Fibroblast of lung (primary cell): Measurements from ENCODE around the gene CSRP1. TPM values are rescaled to one million over a fixed set of nuclear protein-coding genes. Genes with fewer than 3 reads are reported as not detected.

Experiments used
- DNase-seq, 2 donors: peaks; one replicate each; pipeline versions ENCODE4 v3.0.0 to v3.0.0-alpha.2; 2010; ENCODE audit warnings: low read depth in 2 of 2
- H2AFZ ChIP-seq: 2 replicates; pipeline ENCODE4 v1.5.1; 2012; ENCODE audit warnings: low read length, control low read depth, inconsistent platforms
- H3K27ac ChIP-seq: 2 replicates; pipeline ENCODE4 v1.5.1; 2011; ENCODE audit warnings: low read length, control low read depth; ENCODE audit not compliant: insufficient read depth
- H3K27me3 ChIP-seq: 2 replicates; pipeline ENCODE4 v1.5.1; 2011; ENCODE audit warnings: mild to moderate bottlenecking, low read length; ENCODE audit not compliant: control insufficient read depth, insufficient read depth
- H3K36me3 ChIP-seq: 2 replicates; pipeline ENCODE4 v1.5.1; 2011; ENCODE audit warnings: low read length; ENCODE audit not compliant: control insufficient read depth, insufficient read depth
- H3K4me1 ChIP-seq: 2 replicates; pipeline ENCODE4 v1.5.1; 2011; ENCODE audit warnings: low read length; ENCODE audit not compliant: control insufficient read depth, insufficient read depth; ENCODE audit errors: extremely low read depth
- H3K4me2 ChIP-seq: 2 replicates; pipeline ENCODE4 v1.5.1; 2011; ENCODE audit warnings: low read length, control low read depth; ENCODE audit not compliant: insufficient read depth; ENCODE audit errors: extremely low read depth
- H3K4me3 ChIP-seq, 4 experiments: fragments of 200-600 bp in 1 of 4; sonication (generic) in 1 of 4; replicated peaks in 1 of 4; 2 replicates each; pipeline ENCODE4 v1.5.1; 2011 to 2016; ENCODE audit warnings: low read length in 4 of 4, low read depth in 3 of 4, mild to moderate bottlenecking in 3 of 4, control low read depth in 2 of 4, inconsistent platforms in 1 of 4, mixed read lengths in 1 of 4; ENCODE audit not compliant: insufficient read depth in 1 of 4; ENCODE audit errors: control extremely low read depth in 1 of 4
- H3K79me2 ChIP-seq: 2 replicates; pipeline ENCODE4 v1.5.1; 2012; ENCODE audit warnings: mild to moderate bottlenecking, low read length, inconsistent platforms; ENCODE audit not compliant: control insufficient read depth, insufficient read depth
- H3K9ac ChIP-seq: 2 replicates; pipeline ENCODE4 v1.5.1; 2011; ENCODE audit warnings: mild to moderate bottlenecking, low read length, control low read depth; ENCODE audit not compliant: insufficient read depth
- H3K9me3 ChIP-seq: 2 replicates; pipeline ENCODE4 v1.5.1; 2012; ENCODE audit warnings: low read depth, low read length; ENCODE audit not compliant: control insufficient read depth, insufficient read depth
- H4K20me1 ChIP-seq: 2 replicates; pipeline ENCODE4 v1.5.1; 2011; ENCODE audit warnings: low read length; ENCODE audit not compliant: control insufficient read depth, insufficient read depth; ENCODE audit errors: extremely low read depth
- CTCF ChIP-seq, 2 donors: IDR thresholded peaks in 1 of 2; conservative IDR thresholded peaks in 1 of 2; 1 replicate in 1 of 2; 2 replicates in 1 of 2; pipeline ENCODE4 v1.5.1; 2011 to 2012; ENCODE audit warnings: low read length in 2 of 2, control low read depth in 1 of 2, inconsistent platforms in 1 of 2, low read depth in 1 of 2, mild to moderate bottlenecking in 1 of 2
- EZH2 ChIP-seq: IDR thresholded peaks from 2 replicates; pipeline ENCODE4 v1.5.1; 2012; ENCODE audit warnings: low read length, control low read depth, mild to moderate bottlenecking; ENCODE audit errors: missing control alignments
- polyA plus RNA-seq, 2 donors: library from polyadenylated mRNA; depleted of rRNA in 1 of 2; stranded (reverse) in 1 of 2; unstranded in 1 of 2; fragments of >200 nt; gene quantifications; 2 replicates each; pipeline ENCODE4 v1.2.1, GENCODE V29; 2011 to 2012; ENCODE audit warnings: missing spikeins in 1 of 2
- total RNA-seq: library from RNA; depleted of rRNA; stranded (reverse); fragments of >200 nt; gene quantifications from 2 replicates; pipeline ENCODE4 v1.2.1, GENCODE V29; 2014

Gene CSRP1
- total and polyA plus RNA-seq, 2 donors (not counting 1 experiment from before 2014, with no cell fraction given) = 195 to 1,081 TPM

GRCh38 chr1:201539561-201540431, 32.9 kb upstream of the CSRP1 start:
- Histone ChIP-seq H3K79me2 (peaks cover 50% of the 10 kb centered on the region), H4K20me1 (no peaks in the 10 kb centered on the region), H3K27me3 (no peaks in the 10 kb centered on the region), H3K27ac (peak overlapping the region; percentile 71), H3K4me3 (peak overlapping the region; percentile 59 to 86 (median 77)), H3K9me3 (no peaks in the 10 kb centered on the region), H3K4me2 (peak overlapping the region; percentile 88), H3K9ac (peak overlapping the region; percentile 82), H3K36me3 (no peaks in the 10 kb centered on the region), H3K4me1 (peaks cover 34% of the 10 kb centered on the region), H2AFZ (no peak overlapping the region)
- peak; percentile 49 to 77 for DNase-seq
- no peak for TF ChIP-seq EZH2
- no peak for TF ChIP-seq CTCF (conservative IDR thresholded peaks at IDR 0.05 in 1 of 2, IDR thresholded peaks at IDR 0.05 in 1 of 2; ENCODE audit: low read depth in 1 of 2, low read length in 2 of 2)

GRCh38 chr1:201538612-201539551, 32.0 kb upstream of the CSRP1 start, which contains the start of gene NAV1:
NAV1 (plus strand) TSS chr1:201539127; CDS start chr1:201622885, 83,758 bp downstream.
- no peaks in the 10 kb centered on the region for H4K20me1 ChIP-seq
- no peaks in the 10 kb centered on the region for H3K27me3 ChIP-seq
- H3K4me1 ChIP-seq = peaks cover 36% of the 10 kb centered on the region
- peaks cover 41% of the 10 kb centered on the region for H3K79me2 ChIP-seq
- TF ChIP-seq CTCF (conservative IDR thresholded peaks at IDR 0.05 in 1 of 2, IDR thresholded peaks at IDR 0.05 in 1 of 2; ENCODE audit: low read depth in 1 of 2, low read length in 2 of 2) (no peak), EZH2 (no peak)
- H3K27ac ChIP-seq = peak within 1 kb of the TSS; percentile 71
- peak; percentile 79 to 85 for DNase-seq
- H3K4me3 ChIP-seq = peak within 1 kb of the TSS; percentile 59 to 86 (median 77)
- no peaks in the 10 kb centered on the region for H3K9me3 ChIP-seq
- no peak within 1 kb of the TSS for H2AFZ ChIP-seq
- no peaks in the 10 kb centered on the region for H3K36me3 ChIP-seq
- peak within 1 kb of the TSS; percentile 82 for H3K9ac ChIP-seq
- H3K4me2 ChIP-seq = peak within 1 kb of the TSS; percentile 88
